Brain microvascular endothelial cell (primary cell): ENCODE data around the gene TMEM72.

Experiments
- DNase-seq: peaks from one replicate; pipeline ENCODE4 v3.0.0-alpha.2; 2020
- H3K27ac ChIP-seq: fragments of 250-450 bp; sonication (Bioruptor Pico); 2 replicates; pipeline ENCODE4 v1.5.1; 2020; ENCODE audit warnings: mild to moderate bottlenecking, moderate library complexity
- H3K27me3 ChIP-seq: fragments of 250-450 bp; sonication (Bioruptor Pico); replicated peaks from 2 replicates; pipeline ENCODE4 v1.5.1; 2020; ENCODE audit warnings: mild to moderate bottlenecking
- H3K36me3 ChIP-seq: fragments of 250-450 bp; sonication (Bioruptor Pico); replicated peaks from 2 replicates; pipeline ENCODE4 v1.5.1; 2020; ENCODE audit warnings: mild to moderate bottlenecking
- H3K4me3 ChIP-seq: 2 replicates; pipeline ENCODE4 v1.5.1; 2011; ENCODE audit warnings: low read depth, mild to moderate bottlenecking, control low read depth, low read length, moderate library complexity
- in situ Hi-C: cut with HindIII; loops from 2 replicates; pipeline ENCODE4 v1.10.0; 2017; ENCODE audit warnings: low sequenced_read_pairs, low pct_ligation_motif_present
- TF ChIP-seq, protein P1 (sequence below): IDR thresholded peaks from 2 replicates; pipeline ENCODE4 v1.5.1; 2011; ENCODE audit warnings: low read depth, mild to moderate bottlenecking, moderate library complexity, low read length, control low read depth, inconsistent platforms; ENCODE audit errors: missing control alignments

Gene TMEM72

DNA sequence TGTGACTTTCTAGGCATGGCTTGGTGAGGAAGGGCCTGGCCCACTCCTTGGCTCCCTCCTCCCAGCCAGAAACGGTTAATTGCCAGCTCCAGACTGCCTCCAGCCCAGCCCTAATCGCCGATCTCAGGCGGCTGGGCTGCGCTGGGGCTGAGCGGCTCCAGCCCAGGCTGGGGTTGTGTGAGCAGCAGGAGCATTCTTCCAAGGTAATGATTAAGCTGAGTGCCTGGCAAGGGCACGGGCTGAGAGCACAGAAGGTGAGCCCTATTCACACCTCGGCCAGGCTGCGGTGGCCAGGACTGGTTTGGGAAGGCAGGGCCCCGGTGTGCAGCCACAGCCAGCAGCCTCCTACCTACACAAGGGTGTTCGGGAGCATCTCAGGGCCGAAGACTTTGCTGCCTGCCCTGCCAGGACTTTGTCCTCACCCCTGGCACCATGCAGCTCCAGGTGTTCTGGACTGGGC, at the start of gene TMEM72:
Gene TMEM72, plus strand, starts transcription at position 257 of the 460 bp plus-strand sequence. Its CDS starts 176 bp downstream, at position 433.
- no peak within 1 kb of the TSS for H3K4me3 ChIP-seq
- TF ChIP-seq, protein P1, sequence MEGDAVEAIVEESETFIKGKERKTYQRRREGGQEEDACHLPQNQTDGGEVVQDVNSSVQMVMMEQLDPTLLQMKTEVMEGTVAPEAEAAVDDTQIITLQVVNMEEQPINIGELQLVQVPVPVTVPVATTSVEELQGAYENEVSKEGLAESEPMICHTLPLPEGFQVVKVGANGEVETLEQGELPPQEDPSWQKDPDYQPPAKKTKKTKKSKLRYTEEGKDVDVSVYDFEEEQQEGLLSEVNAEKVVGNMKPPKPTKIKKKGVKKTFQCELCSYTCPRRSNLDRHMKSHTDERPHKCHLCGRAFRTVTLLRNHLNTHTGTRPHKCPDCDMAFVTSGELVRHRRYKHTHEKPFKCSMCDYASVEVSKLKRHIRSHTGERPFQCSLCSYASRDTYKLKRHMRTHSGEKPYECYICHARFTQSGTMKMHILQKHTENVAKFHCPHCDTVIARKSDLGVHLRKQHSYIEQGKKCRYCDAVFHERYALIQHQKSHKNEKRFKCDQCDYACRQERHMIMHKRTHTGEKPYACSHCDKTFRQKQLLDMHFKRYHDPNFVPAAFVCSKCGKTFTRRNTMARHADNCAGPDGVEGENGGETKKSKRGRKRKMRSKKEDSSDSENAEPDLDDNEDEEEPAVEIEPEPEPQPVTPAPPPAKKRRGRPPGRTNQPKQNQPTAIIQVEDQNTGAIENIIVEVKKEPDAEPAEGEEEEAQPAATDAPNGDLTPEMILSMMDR, result no peak
- H3K27me3 ChIP-seq, result peaks cover 2% of the 10 kb centered on the region
- no peaks in the 10 kb centered on the region for H3K36me3 ChIP-seq
- DNase-seq, result no peak
- in situ Hi-C loops, result no loop called here
- H3K27ac ChIP-seq, result no peak within 1 kb of the TSS

DNA sequence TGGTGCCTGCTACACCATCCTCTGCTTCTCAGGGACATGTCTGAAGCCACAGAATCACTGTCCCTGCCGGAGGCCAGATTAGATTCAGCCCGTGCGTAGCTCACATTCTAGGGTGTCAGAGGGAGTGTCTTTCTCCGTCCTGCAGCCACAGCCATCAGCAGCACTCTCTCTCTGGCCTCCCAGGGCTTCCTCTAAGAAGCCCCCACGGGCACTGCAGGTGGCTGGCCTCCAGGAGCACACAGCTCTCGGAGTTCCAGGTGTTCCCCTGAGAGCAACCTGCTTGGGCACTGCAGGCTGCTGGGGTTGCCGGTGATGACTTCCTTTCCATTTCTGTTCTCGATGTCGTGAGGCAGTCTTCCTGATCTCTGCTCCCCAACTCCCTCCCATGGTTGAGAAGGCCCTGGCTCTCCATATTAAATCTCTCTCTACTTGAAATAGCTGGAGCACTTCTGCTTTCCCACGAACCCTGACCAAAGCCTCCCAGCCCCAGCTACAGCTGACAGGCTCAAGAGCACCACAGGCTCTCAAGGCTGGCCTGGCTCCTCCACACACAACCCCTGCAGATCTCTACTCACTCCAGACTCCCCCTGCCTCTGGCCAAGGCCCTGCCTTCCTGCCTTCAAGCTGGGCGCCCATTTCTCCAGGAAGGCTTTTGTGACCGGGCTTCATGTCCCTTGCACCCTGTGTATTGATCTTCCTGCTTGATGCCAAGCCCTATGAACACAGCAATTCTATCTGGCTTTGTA, 49.0 kb upstream of the TMEM72 start:
- no peak for DNase-seq
- Histone ChIP-seq H3K36me3 (no peaks in the 10 kb centered on the region), H3K4me3 (no peak overlapping the region), H3K27ac (peak overlapping the region; percentile 29), H3K27me3 (no peaks in the 10 kb centered on the region)
- in situ Hi-C loops, result loop anchor here (25.0 kb wide), 1 partner anchor 1200 kb away; no protein-coding TSS in a partner anchor
- TF ChIP-seq, protein P1, result no peak

DNA sequence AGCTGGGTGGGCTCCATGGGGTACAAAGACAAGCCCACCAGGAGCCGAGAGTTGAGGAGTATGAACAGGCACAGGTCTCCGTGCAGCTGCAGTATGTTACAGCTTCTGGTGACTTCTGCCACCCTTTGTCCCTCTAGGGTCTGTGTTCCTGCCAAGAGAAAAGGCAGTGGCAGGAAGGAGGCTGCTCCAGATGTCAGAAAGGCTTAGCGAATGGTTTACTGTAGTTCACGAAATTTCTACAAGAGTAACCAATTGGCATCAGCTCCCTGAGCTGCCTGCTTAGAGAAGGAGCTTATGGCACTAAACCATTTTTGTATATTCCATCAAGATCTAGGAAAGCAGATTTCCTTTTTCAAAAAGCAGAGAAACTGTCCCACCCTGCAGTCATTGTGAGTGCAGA, 48.2 kb upstream of the TMEM72 start:
- Histone ChIP-seq H3K27ac (no peak overlapping the region), H3K36me3 (no peaks in the 10 kb centered on the region), H3K4me3 (no peak overlapping the region), H3K27me3 (no peaks in the 10 kb centered on the region)
- DNase-seq, result no peak
- TF ChIP-seq, protein P1, result no peak
- in situ Hi-C loops, result loop anchor here (25.0 kb wide), 1 partner anchor 1201 kb away; no protein-coding TSS in a partner anchor

DNA sequence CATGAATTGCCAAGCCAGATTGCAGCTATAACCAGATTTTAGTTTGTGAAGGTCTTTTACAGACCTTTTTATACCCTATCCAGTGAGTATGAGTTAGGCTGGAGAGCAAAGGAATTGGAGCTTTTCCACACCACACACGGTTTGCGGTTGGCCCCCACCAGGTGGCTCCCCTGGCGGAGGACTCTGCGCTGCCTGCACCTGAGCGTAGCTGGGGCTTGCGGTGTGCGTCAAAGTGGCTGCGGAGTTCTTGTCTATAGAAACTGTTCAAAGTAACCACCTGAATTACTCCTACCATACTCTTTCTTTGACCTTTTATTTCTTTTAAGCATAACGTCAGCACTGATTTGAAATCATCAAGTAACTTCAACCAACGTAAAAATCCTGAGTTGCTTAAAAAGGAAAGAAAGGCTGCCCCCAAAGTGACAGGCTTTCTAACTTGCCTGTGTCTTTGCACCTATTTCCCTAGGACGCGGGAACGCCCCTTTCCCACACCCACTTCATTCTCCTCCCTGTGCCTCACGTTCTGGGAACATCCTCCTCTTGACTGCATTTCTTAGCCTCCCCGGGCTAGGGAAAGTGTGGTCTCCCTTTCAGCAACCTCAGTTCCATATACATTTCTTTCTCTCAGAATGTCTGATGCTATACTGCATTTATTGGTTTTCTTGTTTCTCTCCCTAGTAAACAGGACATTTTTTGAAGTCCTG, 47.6 kb upstream of the TMEM72 start:
- no peak for DNase-seq
- Histone ChIP-seq H3K27ac (no peak overlapping the region), H3K4me3 (no peak overlapping the region), H3K36me3 (no peaks in the 10 kb centered on the region), H3K27me3 (no peaks in the 10 kb centered on the region)
- TF ChIP-seq, protein P1, result no peak
- in situ Hi-C loops, result loop anchor here (25.0 kb wide), 1 partner anchor 1201 kb away; no protein-coding TSS in a partner anchor

DNA sequence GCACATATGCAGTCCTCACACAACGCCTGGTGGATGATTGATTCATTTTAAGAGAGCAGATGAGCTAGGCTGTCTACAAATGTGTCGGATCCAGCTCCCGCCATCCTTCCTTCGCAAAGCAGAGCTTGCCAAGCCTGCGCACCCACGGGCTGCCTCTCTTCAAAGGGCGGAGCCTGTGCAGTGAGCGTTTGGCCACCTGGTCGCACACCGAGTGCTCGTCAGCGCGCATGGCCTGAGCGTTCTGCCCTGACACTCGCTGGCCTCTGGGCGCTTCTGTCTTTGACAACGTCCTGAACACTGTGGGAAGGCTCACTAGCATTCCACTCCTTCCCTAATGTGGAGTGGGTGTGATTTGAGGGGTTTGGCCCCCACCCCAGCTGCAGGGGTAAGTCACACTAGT, 47.1 kb upstream of the TMEM72 start:
- peak overlapping the region; percentile 62 for H3K4me3 ChIP-seq
- H3K36me3 ChIP-seq, result no peaks in the 10 kb centered on the region
- in situ Hi-C loops, result loop anchor here (25.0 kb wide), 1 partner anchor 1202 kb away; no protein-coding TSS in a partner anchor
- TF ChIP-seq, protein P1, result no peak
- H3K27ac ChIP-seq, result no peak overlapping the region
- no peak for DNase-seq
- H3K27me3 ChIP-seq, result no peaks in the 10 kb centered on the region
